ENCODE data around the gene CDC14C. TPM values are rescaled to one million over a fixed set of nuclear protein-coding genes. Genes with fewer than 3 reads are reported as not detected.

Gene CDC14C
- total RNA-seq, 1 experiment from 2014 or later: not detected

DNA sequence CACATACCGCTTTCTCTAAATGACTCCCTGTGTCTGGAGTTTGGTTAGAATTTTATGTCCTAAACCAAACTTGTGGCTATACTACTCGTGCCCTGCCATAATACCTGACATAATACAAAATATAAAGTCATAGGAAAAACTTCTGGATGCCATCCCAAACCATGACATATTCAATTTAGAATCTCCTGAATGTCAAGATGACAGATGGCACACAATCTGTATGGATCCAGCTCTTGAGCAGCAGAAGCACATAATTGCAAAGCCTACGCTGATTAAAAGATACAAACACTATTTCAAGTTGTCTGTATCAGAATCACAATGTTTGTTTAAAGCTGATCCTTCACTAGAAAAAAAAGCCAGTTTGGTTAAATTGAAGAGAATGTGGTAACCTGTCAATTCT is 22.4 kb upstream of the CDC14C start:
- ChIA-PET RAD21 (ENCODE audit: low non-redundant PET in 1 of 2, low total read pairs in 2 of 2, uncharacterized antibody in 2 of 2, unreplicated experiment in 2 of 2) (no interaction called here), CTCF (no interaction called here), POLR2A (no interaction called here)
- Histone ChIP-seq H3K36me3 (ENCODE audit: control insufficient read depth in 1 of 2, insufficient read depth in 2 of 2, low read length in 2 of 2) (no peaks in the 10 kb centered on the region), H3K9ac (ENCODE audit: low read length) (no peak overlapping the region), H3K27me3 (ENCODE audit: insufficient read depth, low read length) (no peaks in the 10 kb centered on the region), H3K9me3 (ENCODE audit: control insufficient read depth in 1 of 2, insufficient read depth in 1 of 2, low read depth in 1 of 2, low read length in 2 of 2) (peaks cover 10 to 24% of the 10 kb centered on the region in 2 experiments; a peak in 2 of 4 replicates), H3K4me2 (ENCODE audit: low read length) (no peak overlapping the region), H3K9me2 (ENCODE audit: insufficient read depth) (no peaks in the 10 kb centered on the region), H3K4me3 (replicated peaks in 1 of 2; ENCODE audit: low read depth in 1 of 2, low read length in 2 of 2) (no peak overlapping the region), H2AFZ (ENCODE audit: low read depth, low read length, poor library complexity, severe bottlenecking) (no peak overlapping the region), H3K4me1 (ENCODE audit: control insufficient read depth in 1 of 2, insufficient read depth in 2 of 2, low read length in 2 of 2) (no peaks in the 10 kb centered on the region), H3K27ac (ENCODE audit: low read depth, low read length) (no peak overlapping the region), H4K20me1 (ENCODE audit: insufficient read depth) (no peaks in the 10 kb centered on the region), H3K79me2 (ENCODE audit: insufficient read depth, low read length) (no peaks in the 10 kb centered on the region)
- no TSS peak for BruUV-seq (replicated peaks)
- ATAC-seq (no peak), DNase-seq (ENCODE audit: low read depth, low spot score) (no peak)
- no peak for TF ChIP-seq CBX3 (IDR thresholded peaks at IDR 0.05; ENCODE audit: low read depth)
- intact Hi-C loops (cut with micrococcal nuclease): no loop called here

DNA sequence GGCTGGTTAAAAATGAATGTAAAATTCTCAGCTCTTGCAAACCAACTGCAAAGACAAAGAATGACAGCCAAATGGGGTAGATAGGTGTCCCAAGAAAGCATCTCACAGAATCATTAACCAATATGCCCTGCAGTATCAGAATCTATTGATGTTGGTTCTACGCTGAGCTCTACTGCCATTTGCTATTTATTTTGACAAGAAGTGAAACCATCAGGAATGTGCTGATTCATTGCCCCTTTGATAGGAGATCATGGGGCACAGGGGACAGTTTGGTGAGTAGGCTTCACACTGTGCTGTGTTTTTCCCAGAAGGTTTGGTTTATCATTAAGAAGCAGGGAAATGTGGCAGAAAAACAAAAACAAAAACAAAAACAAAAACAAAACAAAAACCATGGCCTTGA is 19.4 kb upstream of the CDC14C start:
- Histone ChIP-seq H3K4me3 (replicated peaks in 1 of 2; ENCODE audit: low read depth in 1 of 2, low read length in 2 of 2) (no peak overlapping the region), H3K36me3 (ENCODE audit: control insufficient read depth in 1 of 2, insufficient read depth in 2 of 2, low read length in 2 of 2) (no peaks in the 10 kb centered on the region), H4K20me1 (ENCODE audit: insufficient read depth) (no peaks in the 10 kb centered on the region), H3K27me3 (ENCODE audit: insufficient read depth, low read length) (no peaks in the 10 kb centered on the region), H3K27ac (ENCODE audit: low read depth, low read length) (no peak overlapping the region), H3K9ac (ENCODE audit: low read length) (no peak overlapping the region), H3K79me2 (ENCODE audit: insufficient read depth, low read length) (no peaks in the 10 kb centered on the region), H3K9me3 (ENCODE audit: control insufficient read depth in 1 of 2, insufficient read depth in 1 of 2, low read depth in 1 of 2, low read length in 2 of 2) (peaks cover 0 to 11% of the 10 kb centered on the region in 2 experiments; a peak in 2 of 4 replicates), H3K4me2 (ENCODE audit: low read length) (no peak overlapping the region), H3K9me2 (ENCODE audit: insufficient read depth) (no peaks in the 10 kb centered on the region), H3K4me1 (ENCODE audit: control insufficient read depth in 1 of 2, insufficient read depth in 2 of 2, low read length in 2 of 2) (no peaks in the 10 kb centered on the region), H2AFZ (ENCODE audit: low read depth, low read length, poor library complexity, severe bottlenecking) (no peak overlapping the region)
- no TSS peak for BruUV-seq (replicated peaks)
- intact Hi-C loops (cut with micrococcal nuclease): no loop called here
- ChIA-PET RAD21 (ENCODE audit: low non-redundant PET in 1 of 2, low total read pairs in 2 of 2, uncharacterized antibody in 2 of 2, unreplicated experiment in 2 of 2) (no interaction called here), POLR2A (no interaction called here), CTCF (no interaction called here)
- no peak for ATAC-seq
- no peak for DNase-seq (ENCODE audit: low read depth, low spot score)
- no peak for TF ChIP-seq CBX3 (IDR thresholded peaks at IDR 0.05; ENCODE audit: low read depth)
- TF ChIP-seq POLR2A (IDR thresholded peaks at IDR 0.05; ENCODE audit: borderline replicate concordance, extremely low read depth, insufficient read depth, insufficient read length): no peak
- TF ChIP-seq, protein P1, sequence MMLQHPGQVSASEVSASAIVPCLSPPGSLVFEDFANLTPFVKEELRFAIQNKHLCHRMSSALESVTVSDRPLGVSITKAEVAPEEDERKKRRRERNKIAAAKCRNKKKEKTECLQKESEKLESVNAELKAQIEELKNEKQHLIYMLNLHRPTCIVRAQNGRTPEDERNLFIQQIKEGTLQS (IDR thresholded peaks at IDR 0.05): no peak
- TF ChIP-seq ZNF274 (IDR thresholded peaks at IDR 0.05; ENCODE audit: low read depth, low read length): no peak
- TF ChIP-seq FOSL1 (IDR thresholded peaks at IDR 0.05; ENCODE audit: low read depth): no peak
- no peak for TF ChIP-seq RAD21 (IDR thresholded peaks at IDR 0.05; ENCODE audit: low read depth)
- no peak for TF ChIP-seq EZH2 (IDR thresholded peaks at IDR 0.05)
- TF ChIP-seq EZH2phosphoT487 (IDR thresholded peaks at IDR 0.05; ENCODE audit: borderline replicate concordance): no peak
- no peak for TF ChIP-seq SIN3A (IDR thresholded peaks at IDR 0.05; ENCODE audit: low read depth)
- TF ChIP-seq ZFX (IDR thresholded peaks at IDR 0.05): no peak
- no peak for TF ChIP-seq SP1 (IDR thresholded peaks at IDR 0.05; ENCODE audit: low read depth)
- TF ChIP-seq EGR1 (IDR thresholded peaks at IDR 0.05; ENCODE audit: low read depth): no peak
- TF ChIP-seq, protein P2, sequence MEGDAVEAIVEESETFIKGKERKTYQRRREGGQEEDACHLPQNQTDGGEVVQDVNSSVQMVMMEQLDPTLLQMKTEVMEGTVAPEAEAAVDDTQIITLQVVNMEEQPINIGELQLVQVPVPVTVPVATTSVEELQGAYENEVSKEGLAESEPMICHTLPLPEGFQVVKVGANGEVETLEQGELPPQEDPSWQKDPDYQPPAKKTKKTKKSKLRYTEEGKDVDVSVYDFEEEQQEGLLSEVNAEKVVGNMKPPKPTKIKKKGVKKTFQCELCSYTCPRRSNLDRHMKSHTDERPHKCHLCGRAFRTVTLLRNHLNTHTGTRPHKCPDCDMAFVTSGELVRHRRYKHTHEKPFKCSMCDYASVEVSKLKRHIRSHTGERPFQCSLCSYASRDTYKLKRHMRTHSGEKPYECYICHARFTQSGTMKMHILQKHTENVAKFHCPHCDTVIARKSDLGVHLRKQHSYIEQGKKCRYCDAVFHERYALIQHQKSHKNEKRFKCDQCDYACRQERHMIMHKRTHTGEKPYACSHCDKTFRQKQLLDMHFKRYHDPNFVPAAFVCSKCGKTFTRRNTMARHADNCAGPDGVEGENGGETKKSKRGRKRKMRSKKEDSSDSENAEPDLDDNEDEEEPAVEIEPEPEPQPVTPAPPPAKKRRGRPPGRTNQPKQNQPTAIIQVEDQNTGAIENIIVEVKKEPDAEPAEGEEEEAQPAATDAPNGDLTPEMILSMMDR (IDR thresholded peaks at IDR 0.05 in 2 of 3, conservative IDR thresholded peaks at IDR 0.05 in 1 of 3; ENCODE audit: borderline replicate concordance in 1 of 3, insufficient read depth in 1 of 3, low read depth in 2 of 3, low read length in 2 of 3): no peak
- no peak for TF ChIP-seq SRF (IDR thresholded peaks at IDR 0.05; ENCODE audit: low read depth)
- TF ChIP-seq ELF1 (IDR thresholded peaks at IDR 0.05; ENCODE audit: borderline replicate concordance, low read depth): no peak
- TF ChIP-seq, protein P3, sequence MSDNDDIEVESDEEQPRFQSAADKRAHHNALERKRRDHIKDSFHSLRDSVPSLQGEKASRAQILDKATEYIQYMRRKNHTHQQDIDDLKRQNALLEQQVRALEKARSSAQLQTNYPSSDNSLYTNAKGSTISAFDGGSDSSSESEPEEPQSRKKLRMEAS (IDR thresholded peaks at IDR 0.05): no peak
- no peak for TF ChIP-seq YY1 (IDR thresholded peaks at IDR 0.05; ENCODE audit: extremely low read depth, insufficient replicate concordance, low read depth, low read length)
- TF ChIP-seq TCF7L2 (IDR thresholded peaks at IDR 0.05; ENCODE audit: borderline replicate concordance, extremely low read depth, insufficient read depth, insufficient read length): no peak
